22Rv1 (cell line): Measurements from ENCODE around the gene MARCKSL1.

Experiments
- CTCF ChIP-seq: fragments of 450-650 bp; IDR thresholded peaks from 2 replicates; pipeline ENCODE4 v1.5.1; 2017; ENCODE audit warnings: mild to moderate bottlenecking
- ZFX ChIP-seq: fragments of 450-650 bp; IDR thresholded peaks from 2 replicates; pipeline ENCODE4 v1.6.1; 2017; ENCODE audit warnings: antibody characterized with exemption, borderline replicate concordance

- TF ChIP-seq CTCF (no peak), ZFX (no peak)
Measured at GRCh38 chr1:32367912-32368635, 32.0 kb upstream of the MARCKSL1 start.
